ENCODE results near the gene MCM9.

MCM9 gene

GRCh38 chr6:118789954-118790353 is 145.0 kb downstream of the MCM9 start:
- no peak for DNase-seq (ENCODE audit: low read depth in 1 of 2, low spot score in 1 of 2)
- Histone ChIP-seq H3K4me3 (replicated peaks; ENCODE audit: insufficient read depth, low read length) (no peak overlapping the region), H3K27ac (replicated peaks) (no peak overlapping the region), H3K27me3 (ENCODE audit: insufficient read depth, poor library complexity, severe bottlenecking) (no peaks in the 10 kb centered on the region)
- TF ChIP-seq SPI1 (IDR thresholded peaks at IDR 0.05; ENCODE audit: borderline replicate concordance, low read depth), result no peak
- no peak for TF ChIP-seq POLR2AphosphoS5 (IDR thresholded peaks at IDR 0.05; ENCODE audit: low read depth)
- no peak for TF ChIP-seq REST (IDR thresholded peaks at IDR 0.05; ENCODE audit: insufficient replicate concordance, low read depth)
- TF ChIP-seq CTCF (IDR thresholded peaks at IDR 0.05; ENCODE audit: insufficient read depth, low read length), result no peak
- TF ChIP-seq GABPA (IDR thresholded peaks at IDR 0.05; ENCODE audit: low read depth), result no peak

- no peak for TF ChIP-seq GABPA (IDR thresholded peaks at IDR 0.05; ENCODE audit: low read depth)
- TF ChIP-seq CTCF (IDR thresholded peaks at IDR 0.05; ENCODE audit: insufficient read depth, low read length), result no peak
- TF ChIP-seq SPI1 (IDR thresholded peaks at IDR 0.05; ENCODE audit: borderline replicate concordance, low read depth), result no peak
- TF ChIP-seq POLR2AphosphoS5 (IDR thresholded peaks at IDR 0.05; ENCODE audit: low read depth), result no peak
- no peak for TF ChIP-seq REST (IDR thresholded peaks at IDR 0.05; ENCODE audit: insufficient replicate concordance, low read depth)
- H3K4me3 ChIP-seq (replicated peaks; ENCODE audit: insufficient read depth, low read length), result no peak overlapping the region
- H3K27ac ChIP-seq (replicated peaks), result no peak overlapping the region
- H3K27me3 ChIP-seq (ENCODE audit: insufficient read depth, poor library complexity, severe bottlenecking), result no peaks in the 10 kb centered on the region
- DNase-seq (ENCODE audit: low read depth in 1 of 2, low spot score in 1 of 2), result no peak
Observed at GRCh38 chr6:118789419-118789818, 145.5 kb downstream of the MCM9 start.

GRCh38 chr6:118788702-118789101 is 146.3 kb downstream of the MCM9 start:
- TF ChIP-seq REST (IDR thresholded peaks at IDR 0.05; ENCODE audit: insufficient replicate concordance, low read depth) (no peak), POLR2AphosphoS5 (IDR thresholded peaks at IDR 0.05; ENCODE audit: low read depth) (no peak), GABPA (IDR thresholded peaks at IDR 0.05; ENCODE audit: low read depth) (no peak), CTCF (IDR thresholded peaks at IDR 0.05; ENCODE audit: insufficient read depth, low read length) (no peak), SPI1 (IDR thresholded peaks at IDR 0.05; ENCODE audit: borderline replicate concordance, low read depth) (no peak)

More at GRCh38 chr6:118788702-118789101, 146.3 kb downstream of the MCM9 start:
- no peak for DNase-seq (ENCODE audit: low read depth in 1 of 2, low spot score in 1 of 2)
- no peaks in the 10 kb centered on the region for H3K27me3 ChIP-seq (ENCODE audit: insufficient read depth, poor library complexity, severe bottlenecking)
- H3K4me3 ChIP-seq (replicated peaks; ENCODE audit: insufficient read depth, low read length), result no peak overlapping the region
- H3K27ac ChIP-seq (replicated peaks), result no peak overlapping the region
